ENCODE data around the gene MYBPC1. TPM values are rescaled to one million over a fixed set of nuclear protein-coding genes. Genes with fewer than 3 reads are reported as not detected.

Gene MYBPC1
- total and polyA plus RNA-seq, 4 donors = 0.06 to 0.07 TPM; not detected in 2

DNA sequence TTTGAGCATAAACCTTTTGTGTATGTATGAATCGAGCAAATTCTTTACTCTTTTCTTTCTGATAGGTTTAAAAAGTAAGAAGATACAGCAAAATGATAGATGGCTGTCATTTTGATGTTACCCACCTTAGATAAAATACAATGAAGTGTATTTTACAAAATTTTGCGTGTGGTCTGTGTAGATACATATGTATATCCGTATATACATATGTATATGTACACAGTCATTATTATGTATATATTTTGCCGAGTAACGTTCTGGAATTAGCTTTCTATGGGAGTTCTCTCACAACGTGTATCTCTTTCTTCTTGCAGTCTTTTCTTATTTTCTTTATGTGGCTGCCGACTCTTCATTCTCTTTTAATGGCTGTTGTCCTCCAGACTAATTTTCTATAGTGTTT is 70.2 kb downstream of the MYBPC1 start:
- H3K9ac ChIP-seq (ENCODE audit: insufficient read depth in 1 of 2, low read length in 2 of 2) = no peak overlapping the region
- 85 to 94% methylated on average over 7 of the region's 7 CpGs for WGBS, 2 donors
- no peaks in the 10 kb centered on the region for H3K4me1 ChIP-seq (ENCODE audit: control insufficient read depth in 5 of 5, insufficient read depth in 5 of 5, low read length in 5 of 5)
- no peaks in the 10 kb centered on the region for H3K9me3 ChIP-seq (ENCODE audit: control insufficient read depth in 4 of 4, insufficient read depth in 3 of 4, low read length in 3 of 4)
- ATAC-seq (ENCODE audit: insufficient read depth, low FRiP score) = no peak
- TF ChIP-seq CTCF (IDR thresholded peaks at IDR 0.05; ENCODE audit: control extremely low read depth, extremely low read depth) = no peak
- no peak for DNase-seq
- H3K4me3 ChIP-seq = no peak overlapping the region
- H3K27me3 ChIP-seq (ENCODE audit: control insufficient read depth in 3 of 3, insufficient read depth in 3 of 3, low read length in 2 of 3) = no peaks in the 10 kb centered on the region
- no peaks in the 10 kb centered on the region for H3K36me3 ChIP-seq (ENCODE audit: control insufficient read depth in 4 of 4, insufficient read depth in 4 of 4, low read length in 4 of 4)
- H3K27ac ChIP-seq (ENCODE audit: low read depth in 1 of 2, low read length in 1 of 2) = no peak overlapping the region

DNA sequence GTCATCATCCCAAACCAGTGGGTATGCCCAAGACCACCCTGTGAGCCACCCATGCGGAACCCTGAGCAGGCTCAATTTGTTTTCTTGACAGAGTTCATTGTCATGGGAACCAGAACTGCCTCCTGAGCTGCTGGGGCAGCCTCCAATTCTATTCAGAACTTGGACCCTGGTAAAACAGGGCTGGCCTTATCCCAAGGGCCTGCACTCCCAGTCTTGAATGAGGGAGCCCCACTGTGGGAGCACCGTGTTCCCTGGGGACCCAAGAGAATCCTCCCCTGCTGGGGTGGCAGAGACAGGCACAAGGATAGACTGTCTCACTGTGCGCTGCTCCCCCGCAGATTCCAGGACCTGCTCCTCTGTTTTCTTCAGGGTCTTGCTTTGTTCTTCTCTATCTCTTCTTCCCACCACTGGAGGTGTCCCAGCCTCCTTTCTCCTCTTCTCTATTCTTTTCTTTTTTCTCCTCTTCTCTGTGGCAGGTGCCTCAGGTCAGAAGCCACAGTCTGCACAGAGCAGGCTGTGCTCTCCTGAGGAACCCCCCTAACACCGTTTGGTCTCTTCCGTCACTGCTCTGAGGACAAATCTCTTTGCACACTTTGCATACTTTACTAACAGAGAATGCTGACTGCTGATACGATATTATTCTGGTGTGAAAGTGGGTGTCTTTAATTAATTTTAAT is 71.4 kb downstream of the MYBPC1 start:
- ATAC-seq (ENCODE audit: insufficient read depth, low FRiP score) = no peak
- no peak overlapping the region for H3K9ac ChIP-seq (ENCODE audit: insufficient read depth in 1 of 2, low read length in 2 of 2)

GRCh38 chr12:101667591-101667990 is 72.8 kb downstream of the MYBPC1 start:
- ATAC-seq (ENCODE audit: insufficient read depth, low FRiP score) = no peak
- peaks cover 0 to 1% (median 0%) of the 10 kb centered on the region in 5 donors for H3K4me1 ChIP-seq (ENCODE audit: control insufficient read depth in 5 of 5, insufficient read depth in 5 of 5, low read length in 5 of 5)
- no peak overlapping the region for H3K4me3 ChIP-seq
- H3K27ac ChIP-seq (ENCODE audit: low read depth in 1 of 2, low read length in 1 of 2) = no peak overlapping the region
- no peaks in the 10 kb centered on the region for H3K9me3 ChIP-seq (ENCODE audit: control insufficient read depth in 4 of 4, insufficient read depth in 3 of 4, low read length in 3 of 4)
- no peaks in the 10 kb centered on the region for H3K27me3 ChIP-seq (ENCODE audit: control insufficient read depth in 3 of 3, insufficient read depth in 3 of 3, low read length in 2 of 3)
- H3K9ac ChIP-seq (ENCODE audit: insufficient read depth in 1 of 2, low read length in 2 of 2) = no peak overlapping the region
- WGBS, 2 donors = 82 to 94% methylated on average over 5 of the region's 5 CpGs
- no peak for DNase-seq
- no peak for TF ChIP-seq CTCF (IDR thresholded peaks at IDR 0.05; ENCODE audit: control extremely low read depth, extremely low read depth)
- no peaks in the 10 kb centered on the region for H3K36me3 ChIP-seq (ENCODE audit: control insufficient read depth in 4 of 4, insufficient read depth in 4 of 4, low read length in 4 of 4)

More for the DNA sequence above, 71.4 kb downstream of the MYBPC1 start:
- Histone ChIP-seq H3K4me3 (no peak overlapping the region), H3K9me3 (ENCODE audit: control insufficient read depth in 4 of 4, insufficient read depth in 3 of 4, low read length in 3 of 4) (no peaks in the 10 kb centered on the region), H3K27me3 (ENCODE audit: control insufficient read depth in 3 of 3, insufficient read depth in 3 of 3, low read length in 2 of 3) (no peaks in the 10 kb centered on the region), H3K4me1 (ENCODE audit: control insufficient read depth in 5 of 5, insufficient read depth in 5 of 5, low read length in 5 of 5) (no peaks in the 10 kb centered on the region), H3K27ac (ENCODE audit: low read depth in 1 of 2, low read length in 1 of 2) (no peak overlapping the region), H3K36me3 (ENCODE audit: control insufficient read depth in 4 of 4, insufficient read depth in 4 of 4, low read length in 4 of 4) (no peaks in the 10 kb centered on the region)
- 84 to 85% methylated on average over 7 of the region's 7 CpGs for WGBS, 2 donors
- DNase-seq = no peak
- TF ChIP-seq CTCF (IDR thresholded peaks at IDR 0.05; ENCODE audit: control extremely low read depth, extremely low read depth) = no peak

All from lung (tissue), 12 donors.